ENCODE data around the gene SLC47A1. TPM values are rescaled to one million over a fixed set of nuclear protein-coding genes. Genes with fewer than 3 reads are reported as not detected.
A peak's percentile ranks its signal among the peaks of the same experiment; 100 is the strongest.

SLC47A1 gene
- total RNA-seq, 6 experiments from 2014 or later: 47.5 to 182 (median 67.4) TPM

DNA sequence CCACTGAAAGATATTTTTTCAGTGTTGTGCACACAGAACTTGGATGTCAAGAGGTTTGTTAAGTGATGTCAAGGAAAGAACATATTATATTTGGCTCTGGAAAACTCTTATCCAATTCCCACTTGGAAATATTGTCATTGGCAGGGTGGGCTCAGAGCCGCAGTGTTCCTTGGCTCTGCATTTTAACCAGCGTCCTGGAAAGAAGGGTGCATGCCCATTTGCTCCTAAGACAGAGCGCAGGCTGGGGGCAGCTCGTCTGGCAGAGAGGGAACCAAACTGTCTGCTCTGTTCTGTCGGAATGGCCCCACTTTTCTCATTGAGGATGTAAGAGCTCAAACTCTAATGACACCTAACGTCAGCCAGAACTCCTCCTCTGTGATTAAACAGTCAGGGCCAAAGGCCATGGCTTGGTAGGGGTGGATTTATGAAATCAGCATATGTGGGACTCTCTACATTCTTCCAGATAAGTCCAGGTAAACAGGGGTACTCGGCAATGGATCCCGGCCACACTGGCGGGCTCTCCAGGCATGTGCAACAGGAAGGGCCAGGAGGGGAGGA is 18.0 kb downstream of the SLC47A1 start:
- DNase-seq (peak; percentile 47 to 86 (median 77)), ATAC-seq (peak; percentile 68 to 85 (median 72))
- H3K27me3 ChIP-seq: no peaks in the 10 kb centered on the region
- no peaks in the 10 kb centered on the region for H3K9me3 ChIP-seq
- peak overlapping the region; percentile 88 to 100 (median 99) for H3K27ac ChIP-seq
- no peak overlapping the region for H3K4me3 ChIP-seq
- peaks cover 0 to 67% (median 19%) of the 10 kb centered on the region in 4 donors for H3K4me1 ChIP-seq
- WGBS (ENCODE audit: insufficient coverage, low coverage, low lambda C conversion rate, missing lambda C conversion rate): 20% methylated on average over 5 of the region's 9 CpGs
- intact Hi-C loops (cut with DNase I): loop anchor here in 1 of 2 donors (10.0 kb wide), 1 partner anchor 93 kb away; the partner anchor contains the start of gene ALDH3A2
- H3K36me3 ChIP-seq: peaks cover 0 to 8% (median 0%) of the 10 kb centered on the region in 4 donors
- TF ChIP-seq, protein P1, sequence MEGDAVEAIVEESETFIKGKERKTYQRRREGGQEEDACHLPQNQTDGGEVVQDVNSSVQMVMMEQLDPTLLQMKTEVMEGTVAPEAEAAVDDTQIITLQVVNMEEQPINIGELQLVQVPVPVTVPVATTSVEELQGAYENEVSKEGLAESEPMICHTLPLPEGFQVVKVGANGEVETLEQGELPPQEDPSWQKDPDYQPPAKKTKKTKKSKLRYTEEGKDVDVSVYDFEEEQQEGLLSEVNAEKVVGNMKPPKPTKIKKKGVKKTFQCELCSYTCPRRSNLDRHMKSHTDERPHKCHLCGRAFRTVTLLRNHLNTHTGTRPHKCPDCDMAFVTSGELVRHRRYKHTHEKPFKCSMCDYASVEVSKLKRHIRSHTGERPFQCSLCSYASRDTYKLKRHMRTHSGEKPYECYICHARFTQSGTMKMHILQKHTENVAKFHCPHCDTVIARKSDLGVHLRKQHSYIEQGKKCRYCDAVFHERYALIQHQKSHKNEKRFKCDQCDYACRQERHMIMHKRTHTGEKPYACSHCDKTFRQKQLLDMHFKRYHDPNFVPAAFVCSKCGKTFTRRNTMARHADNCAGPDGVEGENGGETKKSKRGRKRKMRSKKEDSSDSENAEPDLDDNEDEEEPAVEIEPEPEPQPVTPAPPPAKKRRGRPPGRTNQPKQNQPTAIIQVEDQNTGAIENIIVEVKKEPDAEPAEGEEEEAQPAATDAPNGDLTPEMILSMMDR (IDR thresholded peaks at IDR 0.05): no peak
- TF ChIP-seq POLR2A (IDR thresholded peaks at IDR 0.05): peak; percentile 30

- peaks cover 0 to 53% (median 15%) of the 10 kb centered on the region in 4 donors for H3K4me1 ChIP-seq
- H3K27ac ChIP-seq: peak overlapping the region; percentile 88 to 100 (median 99)
- intact Hi-C loops (cut with DNase I): loop anchor here in 1 of 2 donors (10.0 kb wide), 1 partner anchor 92 kb away; the partner anchor contains the start of gene ALDH3A2
- WGBS (ENCODE audit: insufficient coverage, low coverage, low lambda C conversion rate, missing lambda C conversion rate): 84% methylated on average over 5 of the region's 8 CpGs
- H3K9me3 ChIP-seq: no peaks in the 10 kb centered on the region
- DNase-seq: peak in 1 of 3 donors; percentile 35
- H3K36me3 ChIP-seq: peaks cover 0 to 12% (median 0%) of the 10 kb centered on the region in 4 donors
- H3K27me3 ChIP-seq: no peaks in the 10 kb centered on the region
- H3K4me3 ChIP-seq: no peak overlapping the region
- TF ChIP-seq POLR2A (IDR thresholded peaks at IDR 0.05): no peak
- TF ChIP-seq, protein P1 (IDR thresholded peaks at IDR 0.05): no peak
- no peak for ATAC-seq
Measured at GRCh38 chr17:19553036-19553435, 19.4 kb downstream of the SLC47A1 start.

- H3K36me3 ChIP-seq: peaks cover 0 to 12% (median 0%) of the 10 kb centered on the region in 4 donors
- peak overlapping the region; percentile 50 to 100 (median 63) for H3K27ac ChIP-seq
- TF ChIP-seq, protein P1 (IDR thresholded peaks at IDR 0.05): no peak
- no peak for TF ChIP-seq POLR2A (IDR thresholded peaks at IDR 0.05)
- WGBS (ENCODE audit: insufficient coverage, low coverage, low lambda C conversion rate, missing lambda C conversion rate): 64% methylated on average over 9 of the region's 9 CpGs
- no peaks in the 10 kb centered on the region for H3K27me3 ChIP-seq
- ATAC-seq (peak in 2 of 4 donors; percentile 4 to 23), DNase-seq (no peak)
- H3K4me3 ChIP-seq: no peak overlapping the region
- no peaks in the 10 kb centered on the region for H3K9me3 ChIP-seq
- intact Hi-C loops (cut with DNase I): loop anchor here in 1 of 2 donors (10.0 kb wide), 1 partner anchor 90 kb away; the partner anchor contains the start of gene ALDH3A2
- peaks cover 0 to 43% (median 15%) of the 10 kb centered on the region in 4 donors for H3K4me1 ChIP-seq
Measured at GRCh38 chr17:19554393-19554792, 20.7 kb downstream of the SLC47A1 start.

GRCh38 chr17:19555746-19556145 is 22.1 kb downstream of the SLC47A1 start:
- WGBS (ENCODE audit: insufficient coverage, low coverage, low lambda C conversion rate, missing lambda C conversion rate): no CpG with 5 or more reads among the region's 11 CpGs
- DNase-seq: peak in 1 of 3 donors; percentile 47
- Histone ChIP-seq H3K4me3 (no peak overlapping the region), H3K4me1 (peaks cover 0 to 42% (median 11%) of the 10 kb centered on the region in 4 donors), H3K27me3 (no peaks in the 10 kb centered on the region), H3K36me3 (peaks cover 0 to 12% (median 0%) of the 10 kb centered on the region in 4 donors), H3K27ac (no peak overlapping the region), H3K9me3 (no peaks in the 10 kb centered on the region)
- no peak for TF ChIP-seq POLR2A (IDR thresholded peaks at IDR 0.05)
- TF ChIP-seq, protein P1 (IDR thresholded peaks at IDR 0.05): no peak
- intact Hi-C loops (cut with DNase I): loop anchor here in 1 of 2 donors (10.0 kb wide), 1 partner anchor 89 kb away; the partner anchor contains the start of gene ALDH3A2
- ATAC-seq: no peak
